AG04450 (cell line): ENCODE measurements around the gene FRMD8. TPM values are rescaled to one million over a fixed set of nuclear protein-coding genes. Genes with fewer than 3 reads are reported as not detected.
A peak's percentile ranks its signal among the peaks of the same experiment; 100 is the strongest.

Experiments used
- CTCF ChIA-PET: fragments of 300-600, 350-600 bp; formaldehyde crosslinking; extraction: SDS; loops from one replicate; lab custom pipeline; 2022; ENCODE audit warnings: antibody characterized with exemption, inconsistent platforms; lab: Charles Lee
- POLR2A ChIA-PET: fragments of 350-600 bp; formaldehyde crosslinking; extraction: SDS; loops from one replicate; lab custom pipeline; 2021; ENCODE audit warnings: antibody characterized with exemption, inconsistent platforms; lab: Yijun Ruan, JAX
- DNase-seq: peaks from one replicate; pipeline ENCODE4 v3.0.0-alpha.2; 2011; ENCODE audit warnings: low read depth, low spot score
- H3K27ac ChIP-seq: one replicate; pipeline ENCODE4 v1.5.1; 2012; ENCODE audit warnings: low read depth, low read length, control low read depth
- H3K27me3 ChIP-seq: one replicate; pipeline ENCODE4 v1.6.0; 2012; ENCODE audit warnings: low read length; ENCODE audit not compliant: control insufficient read depth, insufficient read depth
- H3K4me3 ChIP-seq: 2 replicates; pipeline ENCODE4 v1.5.1; 2011; ENCODE audit warnings: mild to moderate bottlenecking, low read depth, low read length, control low read depth
- H3K9me3 ChIP-seq: 2 replicates; pipeline ENCODE4 v1.5.1; 2012; ENCODE audit warnings: low read length; ENCODE audit not compliant: control insufficient read depth, insufficient read depth
- polyA plus RNA-seq: library from polyadenylated mRNA; depleted of rRNA; stranded (reverse); fragments of >200 nt; gene quantifications from 2 replicates; pipeline ENCODE4 v1.2.3, GENCODE V29; 2011
- TF ChIP-seq, protein P1 (sequence below): IDR thresholded peaks from 2 replicates; pipeline ENCODE4 v1.5.1; 2011; ENCODE audit warnings: low read depth, low read length, control low read depth, inconsistent platforms

The FRMD8 gene
- polyA plus RNA-seq, 1 experiment: 10.7 TPM

DNA sequence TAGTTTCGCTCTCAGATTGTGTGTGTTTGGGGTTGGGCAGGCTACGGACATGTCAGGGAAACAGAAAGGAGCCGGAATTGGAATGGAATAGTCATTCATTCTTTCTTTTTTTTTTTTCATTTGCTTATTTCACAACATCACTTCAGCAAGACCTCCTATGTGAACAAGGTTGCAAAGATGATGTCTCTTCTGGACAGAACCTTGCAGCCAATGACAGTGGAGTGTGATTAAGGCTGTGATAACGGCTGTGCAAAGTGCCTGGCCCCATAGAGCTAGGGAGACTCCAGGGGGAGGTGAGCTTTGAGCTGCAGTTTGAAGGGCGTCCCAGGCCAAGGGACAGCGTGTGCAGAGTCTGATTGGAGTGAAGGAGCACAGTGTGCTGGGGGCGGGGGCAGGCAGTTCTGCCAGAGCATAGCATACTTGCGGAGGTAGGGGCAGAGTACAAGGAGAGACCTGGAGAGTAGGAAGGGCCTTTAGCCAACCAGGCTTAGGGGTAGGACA, 28.5 kb upstream of the FRMD8 start:
- no peak for DNase-seq
- TF ChIP-seq, protein P1, sequence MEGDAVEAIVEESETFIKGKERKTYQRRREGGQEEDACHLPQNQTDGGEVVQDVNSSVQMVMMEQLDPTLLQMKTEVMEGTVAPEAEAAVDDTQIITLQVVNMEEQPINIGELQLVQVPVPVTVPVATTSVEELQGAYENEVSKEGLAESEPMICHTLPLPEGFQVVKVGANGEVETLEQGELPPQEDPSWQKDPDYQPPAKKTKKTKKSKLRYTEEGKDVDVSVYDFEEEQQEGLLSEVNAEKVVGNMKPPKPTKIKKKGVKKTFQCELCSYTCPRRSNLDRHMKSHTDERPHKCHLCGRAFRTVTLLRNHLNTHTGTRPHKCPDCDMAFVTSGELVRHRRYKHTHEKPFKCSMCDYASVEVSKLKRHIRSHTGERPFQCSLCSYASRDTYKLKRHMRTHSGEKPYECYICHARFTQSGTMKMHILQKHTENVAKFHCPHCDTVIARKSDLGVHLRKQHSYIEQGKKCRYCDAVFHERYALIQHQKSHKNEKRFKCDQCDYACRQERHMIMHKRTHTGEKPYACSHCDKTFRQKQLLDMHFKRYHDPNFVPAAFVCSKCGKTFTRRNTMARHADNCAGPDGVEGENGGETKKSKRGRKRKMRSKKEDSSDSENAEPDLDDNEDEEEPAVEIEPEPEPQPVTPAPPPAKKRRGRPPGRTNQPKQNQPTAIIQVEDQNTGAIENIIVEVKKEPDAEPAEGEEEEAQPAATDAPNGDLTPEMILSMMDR: no peak
- Histone ChIP-seq H3K9me3 (no peaks in the 10 kb centered on the region; the same call in 1 of the 2 replicates), H3K27me3 (peaks cover 24% of the 10 kb centered on the region), H3K27ac (no peak overlapping the region), H3K4me3 (no peak overlapping the region)
- CTCF ChIA-PET: interaction anchor here (0.6 kb wide), 1 partner anchor 25 kb away, joined by 3 read pairs; no protein-coding TSS in a partner anchor
- POLR2A ChIA-PET: interaction anchor here (0.6 kb wide), 1 partner anchor 65 kb away, joined by 7 read pairs; the partner anchor contains the start of gene NEAT1

DNA sequence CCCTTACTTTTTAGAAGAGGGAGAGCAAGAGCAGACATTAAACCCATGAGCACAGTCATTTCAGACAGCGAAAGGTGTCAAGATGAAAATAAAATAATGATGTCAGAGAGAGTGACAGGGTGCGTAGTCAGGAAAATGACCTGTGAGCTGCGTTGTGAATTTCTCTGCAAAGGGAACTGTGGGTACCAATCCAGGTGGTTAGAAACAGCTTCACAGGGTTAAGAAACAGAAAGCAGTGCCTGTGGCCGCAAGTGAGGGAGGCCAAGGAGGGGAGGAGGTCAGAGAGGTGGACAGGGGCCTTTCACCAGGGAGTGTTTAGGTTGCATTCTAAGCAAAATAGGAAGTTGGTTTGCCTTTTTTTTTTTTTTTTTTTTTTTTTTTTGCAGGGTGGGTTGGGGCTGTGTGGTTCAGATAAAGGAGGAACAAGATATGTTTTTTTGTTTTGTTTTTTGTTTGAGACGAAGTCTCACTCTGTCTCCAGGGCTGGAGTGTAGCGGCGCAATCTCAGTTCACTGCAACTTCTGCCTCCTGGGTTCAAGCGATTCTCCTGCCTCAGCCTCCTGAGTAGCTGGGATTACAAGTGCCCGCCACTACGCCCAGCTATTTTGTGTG, 24.0 kb upstream of the FRMD8 start:
- Histone ChIP-seq H3K4me3 (no peak overlapping the region), H3K27me3 (peaks cover 6% of the 10 kb centered on the region), H3K27ac (no peak overlapping the region), H3K9me3 (no peaks in the 10 kb centered on the region)
- DNase-seq: no peak
- TF ChIP-seq, protein P1: no peak
- CTCF ChIA-PET: interaction anchor here (0.9 kb wide), 1 partner anchor 54 kb away, joined by 3 read pairs; no protein-coding TSS in a partner anchor
- POLR2A ChIA-PET: no interaction called here

DNA sequence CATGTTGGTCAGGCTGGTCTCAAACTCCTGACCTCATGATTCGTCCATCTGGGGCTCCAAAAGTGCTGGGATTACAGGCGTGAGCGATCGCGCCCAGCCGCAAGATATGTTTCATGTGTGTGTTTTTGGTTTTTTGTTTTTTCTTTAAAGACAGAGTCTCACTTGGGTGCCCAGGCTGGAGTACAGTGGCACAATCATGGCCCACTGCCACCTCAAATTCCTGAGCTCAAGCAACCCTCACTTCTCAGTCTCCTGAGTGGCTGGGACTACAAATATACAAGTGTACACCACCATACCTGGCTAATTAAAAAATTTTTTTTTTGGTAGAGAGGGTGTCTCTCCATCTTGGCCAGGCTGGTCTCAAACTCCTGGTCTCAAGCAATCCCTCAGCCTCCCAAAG, 23.5 kb upstream of the FRMD8 start:
- no peaks in the 10 kb centered on the region for H3K9me3 ChIP-seq
- no peak overlapping the region for H3K4me3 ChIP-seq
- H3K27me3 ChIP-seq: peaks cover 2% of the 10 kb centered on the region
- no peak overlapping the region for H3K27ac ChIP-seq
- ChIA-PET POLR2A (interaction anchor here (0.9 kb wide), 1 partner anchor 145 kb away, joined by 3 read pairs; no protein-coding TSS in a partner anchor), CTCF (no interaction called here)
- no peak for DNase-seq
- TF ChIP-seq, protein P1: no peak

DNA sequence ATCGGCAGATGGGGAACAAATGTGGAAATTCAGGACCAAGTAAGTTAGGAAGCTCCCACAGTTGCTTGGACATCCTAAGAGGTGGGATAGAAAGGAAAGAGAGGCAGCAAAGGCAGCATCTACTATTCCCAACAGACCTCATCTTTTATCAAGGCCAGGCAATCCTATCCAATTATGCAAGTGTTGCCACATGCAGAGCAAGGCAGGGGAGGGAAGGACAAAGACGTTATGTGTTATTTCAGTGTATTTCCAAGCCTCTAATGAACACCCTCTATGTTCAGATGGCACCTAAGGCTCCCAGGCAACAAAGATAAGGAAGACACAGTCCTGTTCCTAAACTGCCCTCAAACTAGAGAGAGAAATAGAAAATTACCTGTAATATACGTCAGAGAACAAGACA, 22.7 kb upstream of the FRMD8 start:
- ChIA-PET CTCF (no interaction called here), POLR2A (interaction anchor here (0.9 kb wide), 1 partner anchor 144 kb away, joined by 3 read pairs; no protein-coding TSS in a partner anchor)
- Histone ChIP-seq H3K9me3 (no peaks in the 10 kb centered on the region), H3K4me3 (no peak overlapping the region), H3K27me3 (no peaks in the 10 kb centered on the region), H3K27ac (no peak overlapping the region)
- TF ChIP-seq, protein P1: no peak
- DNase-seq: no peak

DNA sequence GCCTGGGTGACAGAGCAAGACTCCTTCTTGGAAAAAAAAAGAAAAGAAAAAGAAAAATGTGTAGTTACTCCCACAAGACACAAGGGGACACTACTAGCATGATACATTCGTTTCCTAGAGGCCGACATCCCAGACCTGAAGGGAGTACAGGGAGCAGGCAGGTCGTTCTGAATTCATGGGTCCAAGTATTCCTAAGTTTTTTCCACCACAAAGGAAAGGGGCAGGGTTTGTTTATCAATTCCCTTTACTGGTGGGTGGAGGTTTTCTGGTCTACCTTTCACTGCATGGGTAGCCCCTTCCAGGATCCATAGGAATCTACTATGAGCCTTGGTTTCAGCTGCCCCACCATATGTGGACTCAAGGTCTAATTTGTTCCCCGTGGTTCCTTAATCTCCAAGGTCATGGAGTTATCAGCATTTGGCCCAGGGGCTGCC, 20.1 kb upstream of the FRMD8 start:
- peak; percentile 65 for DNase-seq
- Histone ChIP-seq H3K4me3 (no peak overlapping the region), H3K27ac (no peak overlapping the region), H3K27me3 (no peaks in the 10 kb centered on the region), H3K9me3 (no peaks in the 10 kb centered on the region)
- ChIA-PET CTCF (interaction anchor here (1.0 kb wide), 2 partner anchors 143 to 227 kb away, joined by 4 to 5 read pairs; no protein-coding TSS in a partner anchor), POLR2A (interaction anchor here (0.5 kb wide), 1 partner anchor 13 kb away, joined by 3 read pairs; no protein-coding TSS in a partner anchor)
- TF ChIP-seq, protein P1: peak; percentile 81
